ENCODE data around the gene PTEN. TPM values are rescaled to one million over a fixed set of nuclear protein-coding genes. Genes with fewer than 3 reads are reported as not detected.
A peak's percentile ranks its signal among the peaks of the same experiment; 100 is the strongest.
"Not testable (repeated sequence)": the region's sequence is repeated elsewhere in the genome, so short reads cannot be mapped to it uniquely, and the experiment has no call there.

PTEN gene
- total RNA-seq, 1 donor from 2014 or later: 101 TPM

DNA sequence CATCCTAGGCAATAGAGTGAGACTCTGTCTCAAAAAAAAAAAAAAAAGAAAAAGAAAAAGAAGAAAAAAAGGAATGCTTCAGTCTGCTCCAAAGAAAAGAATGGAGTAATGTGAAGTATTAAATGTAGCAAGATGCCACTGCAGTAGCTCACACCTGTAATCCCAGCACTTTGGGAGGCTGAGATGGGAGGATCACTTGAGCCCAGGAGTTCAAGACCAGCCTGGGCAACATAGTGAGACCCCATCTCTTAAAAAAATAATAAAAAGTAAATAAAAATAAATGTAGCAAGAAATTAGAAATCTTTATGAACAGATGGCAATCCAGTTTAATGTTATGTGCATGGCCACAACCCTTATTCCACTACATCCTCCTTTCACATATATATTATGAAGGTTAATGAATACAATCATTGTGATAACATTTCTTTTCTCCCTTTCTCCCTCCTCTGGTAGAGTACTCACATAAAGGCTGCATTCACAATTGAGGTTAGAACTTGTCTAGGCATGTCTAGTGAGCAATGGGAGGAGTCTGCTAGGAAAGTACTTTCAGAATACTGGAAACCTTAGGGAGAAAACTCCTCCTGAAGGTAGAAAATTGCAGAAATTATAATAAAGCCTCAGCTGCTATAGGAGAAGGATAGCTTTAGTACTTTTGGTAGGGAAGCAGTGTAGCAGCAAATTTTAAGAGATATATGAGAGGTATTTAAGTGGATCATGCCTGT, 20.5 kb upstream of the PTEN start:
- Histone ChIP-seq H3K27ac (no peak overlapping the region), H3K27me3 (ENCODE audit: low read depth) (no peaks in the 10 kb centered on the region), H3K9me3 (no peaks in the 10 kb centered on the region), H3K4me3 (no peak overlapping the region), H3K36me3 (no peaks in the 10 kb centered on the region), H3K4me1 (peaks cover 8% of the 10 kb centered on the region)
- no peak for TF ChIP-seq CTCF (IDR thresholded peaks at IDR 0.05)
- intact Hi-C loops (cut with DNase I): no loop called here
- DNase-seq (no peak), ATAC-seq (peak; percentile 25 to 56)

- Histone ChIP-seq H3K9me3 (no peaks in the 10 kb centered on the region), H3K4me3 (no peak overlapping the region), H3K4me1 (peaks cover 8% of the 10 kb centered on the region), H3K27ac (no peak overlapping the region), H3K36me3 (no peaks in the 10 kb centered on the region), H3K27me3 (ENCODE audit: low read depth) (no peaks in the 10 kb centered on the region)
- intact Hi-C loops (cut with DNase I): no loop called here
- ATAC-seq (no peak), DNase-seq (no peak)
- TF ChIP-seq CTCF (IDR thresholded peaks at IDR 0.05): no peak
Observed at GRCh38 chr10:87843714-87844113, 19.7 kb upstream of the PTEN start.

DNA sequence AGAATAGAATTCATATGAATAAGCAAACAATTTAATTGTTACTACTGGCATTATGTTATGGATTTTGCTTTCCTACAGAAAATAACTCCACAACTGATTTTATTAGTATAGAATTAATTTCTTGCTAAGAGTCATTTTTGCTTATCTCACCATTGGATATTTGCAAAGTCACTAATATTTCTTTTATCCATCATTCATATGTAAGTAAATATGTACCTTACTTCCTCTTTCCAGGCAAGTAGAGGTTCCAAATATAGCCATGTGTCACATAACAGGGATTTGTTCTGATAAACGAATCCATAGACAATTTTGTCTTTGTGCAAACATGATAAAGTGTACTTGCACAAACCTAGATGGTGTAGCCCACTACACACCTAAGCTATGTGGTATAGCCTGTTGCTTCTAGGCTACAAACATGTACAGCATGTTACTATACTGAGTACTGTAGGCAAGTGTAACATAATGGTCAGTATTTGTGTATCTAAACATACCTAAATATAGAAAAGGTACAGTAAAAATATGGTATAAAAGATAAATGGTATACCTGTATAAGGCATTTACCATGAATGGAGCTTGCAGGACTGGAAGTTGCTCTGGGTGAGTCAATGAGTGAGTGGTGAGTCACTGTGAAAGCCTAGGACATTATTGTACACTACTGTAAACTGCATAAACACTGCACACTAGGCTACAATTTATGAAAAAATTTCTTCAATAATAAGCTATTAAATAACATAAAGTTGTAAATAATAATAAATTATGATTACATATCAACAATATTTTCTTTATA, 18.4 kb upstream of the PTEN start:
- ATAC-seq (no peak), DNase-seq (no peak)
- intact Hi-C loops (cut with DNase I): no loop called here
- H3K27me3 ChIP-seq (ENCODE audit: low read depth): no peaks in the 10 kb centered on the region
- no peak overlapping the region for H3K27ac ChIP-seq
- no peak for TF ChIP-seq CTCF (IDR thresholded peaks at IDR 0.05)
- no peaks in the 10 kb centered on the region for H3K9me3 ChIP-seq
- H3K4me3 ChIP-seq: no peak overlapping the region
- peaks cover 8% of the 10 kb centered on the region for H3K4me1 ChIP-seq
- no peaks in the 10 kb centered on the region for H3K36me3 ChIP-seq

DNA sequence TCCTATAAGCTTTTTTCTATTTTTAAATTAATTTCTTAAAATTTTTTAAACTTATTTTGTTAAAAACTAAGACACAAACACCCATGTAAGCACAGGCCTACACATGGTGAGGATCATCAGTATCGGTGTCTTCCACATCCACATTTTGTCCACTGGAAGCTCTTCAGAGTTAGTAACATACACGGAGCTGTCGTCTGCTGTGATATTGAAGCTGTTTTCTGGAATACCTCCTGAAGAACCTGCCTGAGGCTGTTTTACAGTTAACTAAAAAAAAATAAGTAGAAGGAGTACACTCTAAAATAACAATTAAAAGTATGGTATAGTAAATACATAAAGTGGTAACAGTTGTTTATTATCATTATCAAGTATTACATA, 17.8 kb upstream of the PTEN start:
- Histone ChIP-seq H3K27ac (no peak overlapping the region), H3K9me3 (no peaks in the 10 kb centered on the region), H3K4me1 (peaks cover 8% of the 10 kb centered on the region), H3K36me3 (no peaks in the 10 kb centered on the region), H3K27me3 (ENCODE audit: low read depth) (no peaks in the 10 kb centered on the region), H3K4me3 (no peak overlapping the region)
- no peak for TF ChIP-seq CTCF (IDR thresholded peaks at IDR 0.05)
- ATAC-seq: no peak
- intact Hi-C loops (cut with DNase I): no loop called here
- DNase-seq: no peak

GRCh38 chr10:87846023-87846422, 17.4 kb upstream of the PTEN start:
- no peak for TF ChIP-seq CTCF (IDR thresholded peaks at IDR 0.05)
- H3K9me3 ChIP-seq: no peaks in the 10 kb centered on the region
- no peaks in the 10 kb centered on the region for H3K27me3 ChIP-seq (ENCODE audit: low read depth)
- H3K4me3 ChIP-seq: no peak overlapping the region
- peaks cover 8% of the 10 kb centered on the region for H3K4me1 ChIP-seq
- ATAC-seq (no peak), DNase-seq (no peak)
- intact Hi-C loops (cut with DNase I): no loop called here
- no peak overlapping the region for H3K27ac ChIP-seq
- H3K36me3 ChIP-seq: no peaks in the 10 kb centered on the region

- H3K9me3 ChIP-seq; intact Hi-C loops (cut with DNase I): not testable (repeated sequence)
Observed at GRCh38 chr10:87846711-87847110, 16.7 kb upstream of the PTEN start.

More at GRCh38 chr10:87846711-87847110, 16.7 kb upstream of the PTEN start:
- ATAC-seq; DNase-seq; H3K4me3 ChIP-seq; H3K36me3 ChIP-seq; H3K4me1 ChIP-seq; H3K27me3 ChIP-seq (ENCODE audit: low read depth); H3K27ac ChIP-seq: not testable (repeated sequence)

Measured in lower lobe of right lung (tissue), 2 donors.